Esophagus mucosa (tissue), 1 donor: ENCODE measurements around the gene ALDH3A2. TPM values are rescaled to one million over a fixed set of nuclear protein-coding genes. Genes with fewer than 3 reads are reported as not detected.
A peak's percentile ranks its signal among the peaks of the same experiment; 100 is the strongest.

ENCODE experiments used
- ATAC-seq: fragments of 200-7000 bp; cut with Tn5 transposase; one replicate; pipeline ENCODE4 v1.9.1; 2020
- total RNA-seq: library from RNA; stranded (reverse); gene quantifications from one replicate; pipeline ENCODE4 v1.2.4, GENCODE V29; 2023
- donor health status: DM: yes; HTN: yes; CAD: no.

The ALDH3A2 gene
- total RNA-seq, 1 donor from 2014 or later: 98.6 TPM

GRCh38 chr17:19717031-19717360 is 68.4 kb downstream of the ALDH3A2 start:
- no peak for ATAC-seq

DNA sequence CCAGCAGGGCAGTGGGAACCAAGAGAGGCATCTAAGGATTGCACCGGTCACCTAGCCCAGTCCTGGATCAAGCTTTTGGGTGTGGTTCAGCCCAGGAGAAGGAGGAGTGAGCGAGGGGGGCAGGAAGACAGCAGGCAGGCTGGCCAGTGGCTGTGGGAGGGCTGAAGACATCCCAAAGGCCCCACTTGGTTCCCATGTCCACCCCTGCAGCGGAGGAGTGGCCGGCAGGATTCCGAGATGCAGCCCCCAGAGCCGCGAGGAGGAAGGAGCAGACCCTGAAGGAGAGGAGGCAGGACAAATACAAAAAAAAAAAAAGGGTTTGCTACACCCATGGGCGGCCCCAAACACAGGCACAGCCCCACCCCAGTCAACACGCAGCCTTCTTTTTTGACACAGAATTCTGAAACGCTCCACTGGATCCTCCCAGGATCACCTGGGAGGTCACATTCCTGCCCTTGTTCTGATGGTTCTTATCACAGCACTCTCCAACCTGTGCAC is 68.9 kb downstream of the ALDH3A2 start:
- ATAC-seq: no peak

DNA sequence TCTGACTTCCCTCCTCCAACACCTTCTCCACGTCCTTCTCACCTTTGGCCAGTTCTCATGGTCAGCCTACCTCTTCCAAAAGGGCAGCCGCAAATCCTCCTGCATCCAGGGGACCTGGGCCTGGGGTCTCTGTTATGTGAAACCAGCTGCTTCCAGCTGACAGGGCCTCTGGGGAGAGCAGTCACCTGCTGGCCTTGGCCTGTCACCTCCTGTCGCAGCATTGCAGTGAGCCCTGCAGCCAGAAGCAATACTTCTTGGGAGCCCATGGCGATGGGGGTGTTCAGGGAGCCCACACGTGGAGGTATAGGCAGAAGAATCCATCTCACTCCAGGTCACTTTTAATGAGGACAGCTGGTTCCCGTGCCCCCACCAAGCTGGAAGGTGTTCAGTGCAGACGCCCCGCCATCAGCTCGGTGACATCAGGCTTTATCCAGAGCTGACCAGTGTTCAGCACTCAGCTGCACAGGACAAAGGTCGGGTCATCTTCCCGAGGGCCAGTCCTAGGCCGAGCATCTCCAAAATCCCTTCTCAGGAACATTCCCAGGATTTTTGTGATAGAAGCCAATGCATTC is 69.6 kb downstream of the ALDH3A2 start:
- no peak for ATAC-seq

- peak; percentile 65 for ATAC-seq
Observed at GRCh38 chr17:19718613-19719354, 70.2 kb downstream of the ALDH3A2 start.

DNA sequence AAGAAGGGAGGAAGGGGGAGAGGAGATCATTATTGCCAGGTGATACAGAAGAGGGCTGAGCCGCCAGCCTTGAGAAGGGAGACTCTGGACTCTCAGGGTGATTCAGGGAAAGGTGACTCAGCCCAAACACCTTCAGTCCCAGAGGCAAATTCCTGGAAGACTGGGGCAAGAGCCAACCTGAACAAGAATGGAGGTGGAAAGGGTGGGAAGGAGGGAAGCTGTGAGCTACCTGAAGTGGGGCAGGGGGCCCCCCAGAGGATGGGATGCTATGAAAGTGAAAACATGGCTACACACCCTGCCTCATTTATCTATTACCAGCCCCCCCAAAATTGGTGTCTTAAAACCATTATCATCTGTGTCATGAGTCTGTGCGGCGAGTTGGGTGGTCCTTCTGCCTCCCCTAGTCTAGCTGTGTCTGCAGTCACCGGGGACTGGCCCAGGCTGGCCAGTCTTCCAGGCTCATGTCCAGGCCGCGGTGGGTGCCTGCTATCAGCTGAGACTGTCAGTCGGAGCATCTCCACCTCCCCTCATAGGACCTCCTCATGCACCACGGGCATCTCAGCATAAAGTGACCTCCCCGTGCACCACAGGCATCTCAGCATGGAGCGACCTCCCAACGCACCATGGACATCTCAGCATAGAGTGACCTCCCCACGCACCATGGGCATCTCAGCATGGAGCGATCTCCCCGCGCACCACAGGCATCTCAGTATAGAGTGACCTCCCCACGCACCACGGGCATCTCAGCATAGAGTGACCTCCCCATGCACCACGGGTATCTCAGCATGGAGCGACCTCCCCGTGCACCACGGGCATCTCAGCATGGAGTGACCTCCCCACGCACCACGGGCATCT is 71.0 kb downstream of the ALDH3A2 start:
- ATAC-seq: peak; percentile 54

DNA sequence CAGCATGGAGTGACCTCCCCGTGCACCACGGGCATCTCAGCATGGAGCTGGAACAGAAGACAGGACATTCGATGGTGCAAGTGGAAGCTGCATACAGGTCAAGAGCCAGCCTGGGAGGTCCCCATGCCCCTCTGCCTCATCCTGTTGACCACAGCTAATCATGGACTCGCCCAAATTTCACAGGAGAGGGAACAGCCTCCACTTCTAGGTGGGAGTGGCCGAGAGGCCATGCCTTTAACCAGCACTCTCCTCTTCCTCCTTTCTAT is 71.6 kb downstream of the ALDH3A2 start:
- no peak for ATAC-seq

DNA sequence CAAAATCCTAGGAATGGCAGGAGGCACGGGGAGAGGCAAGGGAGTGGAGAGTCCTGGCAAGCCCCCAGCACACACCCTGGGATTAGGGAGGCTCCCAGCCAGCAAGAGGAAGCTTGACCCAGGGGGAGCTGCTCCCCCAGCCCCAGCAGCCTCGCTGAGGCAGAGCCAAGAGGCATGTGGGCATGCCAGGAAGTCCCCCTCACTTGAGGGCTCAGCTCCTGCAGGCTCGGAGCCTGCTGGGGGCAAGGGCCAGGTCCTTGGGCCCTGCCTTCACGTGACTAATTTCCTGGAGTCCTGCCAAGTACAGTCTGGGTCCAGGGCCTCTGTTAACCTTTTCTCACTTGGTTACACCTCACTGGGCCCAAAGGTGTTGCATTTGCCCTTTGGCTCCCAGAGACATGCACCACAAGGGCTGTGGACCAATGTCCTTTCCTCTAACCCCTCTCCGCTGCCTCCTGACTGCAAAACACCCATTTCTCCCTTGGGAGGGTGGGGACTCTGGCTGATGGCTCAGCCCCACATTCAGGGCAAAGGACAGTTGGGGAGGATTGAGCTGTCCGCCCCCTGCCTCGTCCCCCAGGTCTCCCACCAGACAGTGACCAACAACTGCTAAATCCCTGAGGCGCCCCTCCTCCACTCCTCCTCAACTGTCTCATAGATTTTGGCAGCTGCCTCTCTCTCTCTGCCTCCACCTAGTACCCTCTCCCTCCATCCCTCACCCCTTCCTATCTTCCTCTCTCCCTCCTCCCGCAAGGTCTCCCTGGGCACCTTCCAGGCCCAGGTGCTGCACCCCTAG is 72.3 kb downstream of the ALDH3A2 start:
- no peak for ATAC-seq

- peak; percentile 77 for ATAC-seq
Observed at GRCh38 chr17:19723964-19724363, 75.4 kb downstream of the ALDH3A2 start.

- ATAC-seq: peak; percentile 77
Observed at GRCh38 chr17:19724501-19725420, 76.2 kb downstream of the ALDH3A2 start.

- ATAC-seq: no peak
Observed at GRCh38 chr17:19725486-19725885, 76.9 kb downstream of the ALDH3A2 start.

- ATAC-seq: no peak
Observed at GRCh38 chr17:19726631-19727376, 78.3 kb downstream of the ALDH3A2 start.

Other genes with a start within 250 kb of the ALDH3A2 start
- gene RNF112, start 237.5 kb upstream of the ALDH3A2 start, total RNA-seq: 1.1 TPM
- 2.7 TPM for gene SLC47A1, start 114.9 kb upstream of the ALDH3A2 start, total RNA-seq
- gene SLC47A2, start 67.8 kb downstream of the ALDH3A2 start, total RNA-seq: 0.92 TPM
- 194 TPM for gene ALDH3A1, start 99.5 kb downstream of the ALDH3A2 start, total RNA-seq
- 8.4 TPM for gene ULK2, start 219.2 kb downstream of the ALDH3A2 start, total RNA-seq